Calu3 (cell line): ENCODE measurements around the gene THUMPD2. TPM values are rescaled to one million over a fixed set of nuclear protein-coding genes. Genes with fewer than 3 reads are reported as not detected.

Source experiments
- BruUV-seq: library from RNA; stranded (reverse); fragments of 400-500 nt; replicated peaks from 2 replicates; lab custom pipeline; 2021; lab: Mats Ljungman, UMichigan
- CTCF ChIA-PET: fragments of 300-600 bp; sonication (Branson Sonifier 250); formaldehyde crosslinking; loops from one replicate; lab custom pipeline; 2022; ENCODE audit warnings: antibody characterized with exemption; lab: Charles Lee
- DNase-seq: peaks from one replicate; pipeline ENCODE4 v3.0.0; 2022
- H3K27ac Mint-ChIP-seq: one replicate; pipeline ENCODE4 v1.8.0; 2022; ENCODE audit warnings: mixed read lengths; ENCODE audit not compliant: unreplicated experiment
- H3K27me3 Mint-ChIP-seq: one replicate; pipeline ENCODE4 v1.8.0; 2022; ENCODE audit warnings: mixed read lengths; ENCODE audit not compliant: unreplicated experiment
- H3K36me3 Mint-ChIP-seq: one replicate; pipeline ENCODE4 v1.8.0; 2022; ENCODE audit warnings: mild to moderate bottlenecking, moderate library complexity, mixed read lengths; ENCODE audit not compliant: insufficient read depth, unreplicated experiment
- H3K4me1 Mint-ChIP-seq: one replicate; pipeline ENCODE4 v1.8.0; 2022; ENCODE audit warnings: mild to moderate bottlenecking, low read depth, mixed read lengths; ENCODE audit not compliant: unreplicated experiment
- H3K4me3 Mint-ChIP-seq: one replicate; pipeline ENCODE4 v1.8.0; 2022; ENCODE audit warnings: mild to moderate bottlenecking, low read depth, moderate library complexity, mixed read lengths; ENCODE audit not compliant: unreplicated experiment
- H3K9me3 Mint-ChIP-seq: one replicate; pipeline ENCODE4 v1.8.0; 2022; ENCODE audit warnings: low read depth, mixed read lengths; ENCODE audit not compliant: unreplicated experiment
- intact Hi-C: fragments of 100-400 bp; cut with micrococcal nuclease; formaldehyde crosslinking; loops from one replicate; pipeline ENCODE4 v1.10.0; 2022; ENCODE audit not compliant: unreplicated experiment
- total RNA-seq: library from RNA; stranded (reverse); gene quantifications from 2 replicates; pipeline ENCODE4 v1.2.3, GENCODE V29; 2022
- TF ChIP-seq, protein P1 (sequence below): fragments of 200-600 bp; IDR thresholded peaks from one replicate; pipeline ENCODE4 v1.8.0; 2022; ENCODE audit warnings: antibody characterized with exemption; ENCODE audit not compliant: unreplicated experiment

Gene THUMPD2
- total RNA-seq, 1 experiment from 2014 or later, result 13.4 TPM

DNA sequence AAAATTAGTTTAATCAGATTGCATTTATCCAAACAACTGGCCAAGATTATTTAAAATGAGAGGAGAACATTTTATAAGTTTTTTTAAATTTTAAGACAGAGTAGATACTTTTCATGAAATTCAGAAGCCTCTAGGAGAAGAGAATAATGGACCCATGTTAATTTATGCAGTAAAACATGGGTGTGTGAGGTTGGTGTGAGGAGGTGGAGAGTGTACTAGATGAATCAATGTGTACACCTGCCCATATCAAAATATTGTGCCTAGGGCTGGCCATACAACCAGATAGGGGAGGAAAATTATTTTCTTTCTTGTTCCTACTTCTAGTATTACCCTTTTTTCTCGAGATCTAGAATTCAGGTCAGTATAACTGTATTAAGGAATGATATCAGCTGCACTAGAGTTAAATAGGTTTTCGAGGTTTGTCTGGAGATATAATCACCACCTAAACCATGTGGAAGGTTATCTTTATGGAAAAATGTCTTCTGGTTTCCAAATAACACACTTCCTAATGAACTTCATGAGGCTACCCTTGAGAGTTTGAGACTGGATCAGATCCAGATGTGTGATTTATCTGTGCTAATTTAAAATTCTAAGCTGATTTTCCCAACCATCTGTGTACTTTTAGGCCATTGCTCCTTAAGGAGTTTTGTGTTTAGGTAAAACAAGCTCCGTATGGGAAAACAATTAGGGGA lies 75.7 kb downstream of the THUMPD2 start:
- no peak overlapping the region for H3K4me3 Mint-ChIP-seq
- H3K36me3 Mint-ChIP-seq, result no peaks in the 10 kb centered on the region
- TF ChIP-seq, protein P1, sequence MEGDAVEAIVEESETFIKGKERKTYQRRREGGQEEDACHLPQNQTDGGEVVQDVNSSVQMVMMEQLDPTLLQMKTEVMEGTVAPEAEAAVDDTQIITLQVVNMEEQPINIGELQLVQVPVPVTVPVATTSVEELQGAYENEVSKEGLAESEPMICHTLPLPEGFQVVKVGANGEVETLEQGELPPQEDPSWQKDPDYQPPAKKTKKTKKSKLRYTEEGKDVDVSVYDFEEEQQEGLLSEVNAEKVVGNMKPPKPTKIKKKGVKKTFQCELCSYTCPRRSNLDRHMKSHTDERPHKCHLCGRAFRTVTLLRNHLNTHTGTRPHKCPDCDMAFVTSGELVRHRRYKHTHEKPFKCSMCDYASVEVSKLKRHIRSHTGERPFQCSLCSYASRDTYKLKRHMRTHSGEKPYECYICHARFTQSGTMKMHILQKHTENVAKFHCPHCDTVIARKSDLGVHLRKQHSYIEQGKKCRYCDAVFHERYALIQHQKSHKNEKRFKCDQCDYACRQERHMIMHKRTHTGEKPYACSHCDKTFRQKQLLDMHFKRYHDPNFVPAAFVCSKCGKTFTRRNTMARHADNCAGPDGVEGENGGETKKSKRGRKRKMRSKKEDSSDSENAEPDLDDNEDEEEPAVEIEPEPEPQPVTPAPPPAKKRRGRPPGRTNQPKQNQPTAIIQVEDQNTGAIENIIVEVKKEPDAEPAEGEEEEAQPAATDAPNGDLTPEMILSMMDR, result no peak
- H3K9me3 Mint-ChIP-seq, result peaks cover 4% of the 10 kb centered on the region
- no peaks in the 10 kb centered on the region for H3K4me1 Mint-ChIP-seq
- intact Hi-C loops, result no loop called here
- peaks cover 11% of the 10 kb centered on the region for H3K27me3 Mint-ChIP-seq
- CTCF ChIA-PET, result no interaction called here
- BruUV-seq, result no TSS peak
- no peak overlapping the region for H3K27ac Mint-ChIP-seq
- no peak for DNase-seq

DNA sequence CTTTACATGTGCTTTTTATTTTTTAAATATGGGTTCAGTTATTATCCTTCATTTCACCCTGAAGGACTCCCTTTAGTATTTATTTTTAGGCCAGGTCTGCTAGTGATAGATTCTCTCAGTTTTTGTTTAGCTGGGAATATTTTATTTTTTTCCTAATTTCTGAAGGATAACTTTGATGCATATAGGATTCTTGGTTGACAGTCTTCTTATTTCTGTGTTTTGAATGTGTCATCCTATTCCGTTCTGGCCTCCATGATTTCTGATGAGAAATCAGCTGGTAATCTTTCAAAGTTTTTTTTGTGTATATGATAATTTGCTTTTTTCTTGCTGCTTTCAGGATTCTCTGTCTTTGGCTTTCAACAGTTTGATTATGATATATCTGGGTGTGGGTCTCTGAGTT lies 77.9 kb downstream of the THUMPD2 start:
- no TSS peak for BruUV-seq
- TF ChIP-seq, protein P1, result no peak
- Mint-ChIP-seq H3K4me1 (peaks cover 11% of the 10 kb centered on the region), H3K36me3 (no peaks in the 10 kb centered on the region), H3K27ac (no peak overlapping the region), H3K4me3 (no peak overlapping the region), H3K9me3 (peaks cover 4% of the 10 kb centered on the region), H3K27me3 (no peaks in the 10 kb centered on the region)
- CTCF ChIA-PET, result no interaction called here
- intact Hi-C loops, result no loop called here
- no peak for DNase-seq

DNA sequence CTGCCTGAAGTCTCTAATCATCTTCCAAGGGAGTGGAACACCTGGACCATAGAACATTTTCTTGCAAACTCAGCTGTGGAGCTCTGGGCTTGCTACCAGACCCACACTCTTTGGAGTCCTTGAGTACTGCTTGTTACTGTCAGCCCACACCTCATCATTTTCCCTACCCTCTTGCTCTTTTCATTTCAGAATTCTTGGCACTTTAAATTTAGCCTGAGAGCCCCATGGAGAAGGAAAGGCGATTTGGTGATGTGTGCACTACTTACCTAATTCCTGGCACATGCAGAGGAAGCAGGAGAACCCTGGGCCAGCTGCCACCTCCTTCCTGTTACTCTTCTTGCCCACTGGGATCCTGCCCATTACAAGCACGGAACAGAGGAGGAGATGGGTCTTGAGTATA lies 81.6 kb downstream of the THUMPD2 start:
- Mint-ChIP-seq H3K9me3 (peaks cover 4% of the 10 kb centered on the region), H3K27ac (no peak overlapping the region), H3K27me3 (no peaks in the 10 kb centered on the region), H3K36me3 (no peaks in the 10 kb centered on the region), H3K4me3 (no peak overlapping the region), H3K4me1 (peaks cover 11% of the 10 kb centered on the region)
- CTCF ChIA-PET, result interaction anchor here (1.4 to 3.0 kb wide), 2 partner anchors 105 to 321 kb away, joined by 4 to 16 read pairs; no protein-coding TSS in a partner anchor
- TF ChIP-seq, protein P1, result no peak
- no peak for DNase-seq
- BruUV-seq, result no TSS peak
- intact Hi-C loops, result loop anchor here (1.0 to 2.0 kb wide), 4 partner anchors 55 to 318 kb away; no protein-coding TSS in a partner anchor

DNA sequence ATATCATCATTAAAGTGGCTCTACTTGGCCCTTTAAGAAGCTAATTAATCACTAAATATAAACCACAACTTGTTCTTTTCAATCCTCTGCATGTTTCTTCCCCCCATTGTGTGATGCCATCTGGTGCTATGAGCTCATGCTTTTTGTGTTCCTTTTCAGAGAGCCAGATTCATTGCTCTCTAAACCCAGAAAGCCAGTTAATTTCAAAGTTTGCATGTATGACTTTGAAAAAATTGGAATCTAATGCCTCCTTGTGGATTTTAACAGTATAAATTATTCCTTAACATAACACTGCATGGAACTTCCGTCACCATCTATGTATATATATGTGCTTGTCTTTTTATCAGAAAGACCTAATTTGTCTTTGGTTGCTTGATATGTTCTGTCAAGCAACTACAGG lies 82.2 kb downstream of the THUMPD2 start:
- Mint-ChIP-seq H3K9me3 (peaks cover 2% of the 10 kb centered on the region), H3K4me3 (no peak overlapping the region), H3K27ac (no peak overlapping the region), H3K36me3 (no peaks in the 10 kb centered on the region), H3K4me1 (peaks cover 11% of the 10 kb centered on the region), H3K27me3 (no peaks in the 10 kb centered on the region)
- TF ChIP-seq, protein P1, result no peak
- intact Hi-C loops, result loop anchor here (1.0 to 2.0 kb wide), 4 partner anchors 54 to 318 kb away; no protein-coding TSS in a partner anchor
- BruUV-seq, result no TSS peak
- no peak for DNase-seq
- CTCF ChIA-PET, result interaction anchor here (0.6 to 3.0 kb wide), 4 partner anchors 27 to 320 kb away, joined by 3 to 16 read pairs (median 4); no protein-coding TSS in a partner anchor
